ENCODE measurements around the gene AEBP1. TPM values are rescaled to one million over a fixed set of nuclear protein-coding genes. Genes with fewer than 3 reads are reported as not detected.

Gene AEBP1
- total RNA-seq, 2 experiments from 2014 or later = 35.0 to 64.2 TPM

DNA sequence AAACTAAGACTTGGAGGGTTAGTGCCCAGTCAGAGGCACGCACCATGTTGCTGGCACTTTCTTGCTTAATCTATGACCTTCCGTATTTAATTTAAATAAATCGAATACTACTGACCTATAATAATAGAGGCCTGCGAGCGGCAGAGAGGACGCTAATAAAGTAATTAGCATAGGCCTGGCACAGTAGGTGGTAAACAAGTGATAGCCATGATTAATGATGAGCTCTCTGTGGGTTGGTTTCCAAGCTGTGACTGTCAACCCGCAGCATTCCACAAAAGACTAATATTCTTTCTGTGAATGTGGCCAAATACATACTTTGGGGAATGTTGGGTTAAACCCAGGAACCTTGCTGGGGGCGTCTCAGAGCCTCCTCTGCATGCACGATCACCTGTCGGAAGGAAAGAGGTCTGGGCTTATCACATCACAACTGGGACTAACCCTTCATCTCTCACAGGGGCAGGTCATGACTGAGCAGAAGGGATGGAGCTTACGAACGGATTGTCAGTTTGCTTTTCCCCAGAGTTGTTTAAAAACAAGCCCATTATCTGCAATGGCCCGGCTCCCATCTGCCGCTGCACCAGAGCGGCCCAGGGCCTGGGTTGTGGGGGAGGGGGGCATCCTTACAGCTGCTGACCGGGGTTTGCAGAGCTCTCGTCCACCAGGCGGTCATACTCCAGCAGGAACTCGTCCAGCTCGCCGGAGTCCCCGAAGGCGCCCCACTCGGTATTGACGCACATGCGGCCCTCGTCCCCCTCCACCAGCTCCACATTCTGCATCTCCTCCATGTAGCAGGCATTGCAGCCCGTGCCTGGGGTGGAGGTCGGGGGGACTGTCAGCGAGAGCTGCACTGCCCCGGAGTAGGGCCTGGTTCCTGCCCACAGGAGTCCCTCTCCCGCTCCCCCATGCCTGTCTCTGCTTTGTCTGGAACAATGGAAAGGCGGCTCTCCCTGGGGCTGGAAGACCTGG lies 43.2 kb downstream of the AEBP1 start:
- Histone ChIP-seq H3K9me2 (ENCODE audit: insufficient read depth, low read length) (no peaks in the 10 kb centered on the region), H3K27ac (ENCODE audit: low read depth, low read length, poor library complexity, severe bottlenecking) (no peak overlapping the region), H3K4me2 (ENCODE audit: low read length) (no peak overlapping the region), H3K9me3 (ENCODE audit: low read length) (no peaks in the 10 kb centered on the region), H2AFZ (ENCODE audit: low read length) (no peak overlapping the region), H3K36me3 (ENCODE audit: insufficient read depth, low read length) (no peaks in the 10 kb centered on the region), H4K20me1 (ENCODE audit: insufficient read depth, low read length) (no peaks in the 10 kb centered on the region), H3K4me3 (ENCODE audit: low read depth, low read length, poor library complexity, severe bottlenecking) (no peak overlapping the region), H3K79me2 (ENCODE audit: insufficient read depth, low read depth, low read length) (no peaks in the 10 kb centered on the region), H3K4me1 (ENCODE audit: insufficient read depth, low read length, poor library complexity, severe bottlenecking) (no peaks in the 10 kb centered on the region)
- intact Hi-C loops (cut with micrococcal nuclease; ENCODE audit: unreplicated experiment) = no loop called here
- POLR2A ChIA-PET = interaction anchor here (0.9 kb wide), 1 partner anchor 16 kb away, joined by 3 read pairs; no protein-coding TSS in a partner anchor
- no peak for TF ChIP-seq CTCF (conservative IDR thresholded peaks at IDR 0.05; ENCODE audit: low read length)
- no peak for TF ChIP-seq EZH2phosphoT487 (IDR thresholded peaks at IDR 0.05; ENCODE audit: borderline replicate concordance, low read depth, low read length)
- CTCF ChIA-PET (ENCODE audit: unreplicated experiment) = no interaction called here
- no peak for DNase-seq (ENCODE audit: low spot score)
- no TSS peak for BruUV-seq (replicated peaks)

- no peak overlapping the region for H2AFZ ChIP-seq (ENCODE audit: low read length)
- POLR2A ChIA-PET = interaction anchor here (0.9 kb wide), 1 partner anchor 15 kb away, joined by 3 read pairs; no protein-coding TSS in a partner anchor
- no peaks in the 10 kb centered on the region for H3K36me3 ChIP-seq (ENCODE audit: insufficient read depth, low read length)
- H3K4me1 ChIP-seq (ENCODE audit: insufficient read depth, low read length, poor library complexity, severe bottlenecking) = no peaks in the 10 kb centered on the region
- intact Hi-C loops (cut with micrococcal nuclease; ENCODE audit: unreplicated experiment) = no loop called here
- no peaks in the 10 kb centered on the region for H4K20me1 ChIP-seq (ENCODE audit: insufficient read depth, low read length)
- no peak overlapping the region for H3K27ac ChIP-seq (ENCODE audit: low read depth, low read length, poor library complexity, severe bottlenecking)
- CTCF ChIA-PET (ENCODE audit: unreplicated experiment) = no interaction called here
- no peaks in the 10 kb centered on the region for H3K9me3 ChIP-seq (ENCODE audit: low read length)
- TF ChIP-seq CTCF (conservative IDR thresholded peaks at IDR 0.05; ENCODE audit: low read length) = no peak
- TF ChIP-seq EZH2phosphoT487 (IDR thresholded peaks at IDR 0.05; ENCODE audit: borderline replicate concordance, low read depth, low read length) = no peak
- no peak for DNase-seq (ENCODE audit: low spot score)
- no peak overlapping the region for H3K4me3 ChIP-seq (ENCODE audit: low read depth, low read length, poor library complexity, severe bottlenecking)
- no peaks in the 10 kb centered on the region for H3K79me2 ChIP-seq (ENCODE audit: insufficient read depth, low read depth, low read length)
- H3K9me2 ChIP-seq (ENCODE audit: insufficient read depth, low read length) = no peaks in the 10 kb centered on the region
- BruUV-seq (replicated peaks) = no TSS peak
- no peak overlapping the region for H3K4me2 ChIP-seq (ENCODE audit: low read length)
Observed at GRCh38 chr7:44148166-44148565, 44.0 kb downstream of the AEBP1 start.

DNA sequence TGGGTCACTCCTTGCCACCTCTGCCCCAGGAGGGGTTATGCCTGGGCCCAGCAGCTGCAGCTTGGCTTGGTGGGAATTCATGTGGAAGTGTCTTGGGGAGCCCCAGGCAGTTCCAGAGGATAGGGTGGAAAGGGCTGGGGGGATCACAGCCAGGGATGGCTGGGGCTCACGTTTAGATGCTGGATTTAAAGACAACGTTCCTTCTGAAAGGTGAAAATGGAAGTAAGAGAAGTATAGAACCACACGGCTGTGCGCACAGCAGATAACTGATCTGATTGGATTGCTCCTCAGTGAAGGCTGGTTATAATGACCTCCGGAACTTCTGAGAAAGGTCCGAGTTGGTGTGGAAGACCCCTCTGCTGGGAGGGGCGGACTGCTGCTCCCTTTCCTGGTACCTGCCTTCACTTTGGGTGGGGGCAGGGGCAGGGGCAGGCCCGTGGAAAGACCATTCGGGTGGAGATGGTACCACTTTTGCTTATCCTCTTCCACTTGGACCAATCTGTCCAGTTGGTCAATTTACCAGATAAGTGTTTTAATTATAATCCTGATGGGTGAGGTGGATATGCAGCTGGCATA lies 44.9 kb downstream of the AEBP1 start:
- Histone ChIP-seq H3K4me3 (ENCODE audit: low read depth, low read length, poor library complexity, severe bottlenecking) (no peak overlapping the region), H3K4me1 (ENCODE audit: insufficient read depth, low read length, poor library complexity, severe bottlenecking) (no peaks in the 10 kb centered on the region), H2AFZ (ENCODE audit: low read length) (no peak overlapping the region), H3K27ac (ENCODE audit: low read depth, low read length, poor library complexity, severe bottlenecking) (no peak overlapping the region), H3K9me2 (ENCODE audit: insufficient read depth, low read length) (no peaks in the 10 kb centered on the region), H3K9me3 (ENCODE audit: low read length) (no peaks in the 10 kb centered on the region), H3K79me2 (ENCODE audit: insufficient read depth, low read depth, low read length) (no peaks in the 10 kb centered on the region), H3K36me3 (ENCODE audit: insufficient read depth, low read length) (no peaks in the 10 kb centered on the region), H3K4me2 (ENCODE audit: low read length) (no peak overlapping the region), H4K20me1 (ENCODE audit: insufficient read depth, low read length) (no peaks in the 10 kb centered on the region)
- no peak for DNase-seq (ENCODE audit: low spot score)
- TF ChIP-seq EZH2phosphoT487 (IDR thresholded peaks at IDR 0.05; ENCODE audit: borderline replicate concordance, low read depth, low read length) (no peak), CTCF (conservative IDR thresholded peaks at IDR 0.05; ENCODE audit: low read length) (no peak)
- no TSS peak for BruUV-seq (replicated peaks)
- POLR2A ChIA-PET = no interaction called here
- CTCF ChIA-PET (ENCODE audit: unreplicated experiment) = no interaction called here
- intact Hi-C loops (cut with micrococcal nuclease; ENCODE audit: unreplicated experiment) = no loop called here

Data from OCI-LY7 (cell line).